GM12864 (cell line): ENCODE measurements around the gene DYNLRB1.
"Not testable (repeated sequence)": the region's sequence is repeated elsewhere in the genome, so short reads cannot be mapped to it uniquely, and the experiment has no call there.

Source experiments
- DNase-seq: peaks from one replicate; pipeline ENCODE4 v3.0.0-alpha.2; 2011; ENCODE audit warnings: low read depth
- H3K4me3 ChIP-seq: 2 replicates; pipeline ENCODE4 v1.5.1; 2011; ENCODE audit warnings: mild to moderate bottlenecking, low read depth, low read length, control low read depth
- CTCF ChIP-seq: IDR thresholded peaks from 2 replicates; pipeline ENCODE4 v1.5.1; 2011; ENCODE audit warnings: low read depth, mild to moderate bottlenecking, moderate library complexity, low read length, control low read depth, inconsistent platforms; ENCODE audit errors: missing control alignments

DYNLRB1 gene

GRCh38 chr20:34485068-34485634, 31.1 kb upstream of the DYNLRB1 start:
- DNase-seq: no peak
- H3K4me3 ChIP-seq: no peak overlapping the region
- TF ChIP-seq CTCF: no peak

- TF ChIP-seq CTCF: no peak
- no peak overlapping the region for H3K4me3 ChIP-seq
- no peak for DNase-seq
Measured at GRCh38 chr20:34491226-34491931, 24.8 kb upstream of the DYNLRB1 start.

GRCh38 chr20:34491932-34492509, 24.2 kb upstream of the DYNLRB1 start:
- no peak for DNase-seq
- no peak for TF ChIP-seq CTCF
- no peak overlapping the region for H3K4me3 ChIP-seq

- no peak overlapping the region for H3K4me3 ChIP-seq
- no peak for DNase-seq
- no peak for TF ChIP-seq CTCF
Measured at GRCh38 chr20:34493646-34494045, 22.6 kb upstream of the DYNLRB1 start.

GRCh38 chr20:34495307-34495706, 20.9 kb upstream of the DYNLRB1 start:
- no peak for TF ChIP-seq CTCF
- no peak overlapping the region for H3K4me3 ChIP-seq
- DNase-seq: no peak

- no peak for DNase-seq
- no peak for TF ChIP-seq CTCF
- no peak overlapping the region for H3K4me3 ChIP-seq
Measured at GRCh38 chr20:34495916-34496315, 20.3 kb upstream of the DYNLRB1 start.

- not testable (repeated sequence) for H3K4me3 ChIP-seq, DNase-seq
Measured at GRCh38 chr20:34497596-34497995, 18.6 kb upstream of the DYNLRB1 start.
